ELF-1 (cell line): Measurements from ENCODE around the gene DENND6B.

ENCODE experiments used
- DNase-seq: peaks from one replicate; pipeline ENCODE4 v3.0.0-alpha.2; 2016; ENCODE audit warnings: low read depth, low spot score

DENND6B gene

DNA sequence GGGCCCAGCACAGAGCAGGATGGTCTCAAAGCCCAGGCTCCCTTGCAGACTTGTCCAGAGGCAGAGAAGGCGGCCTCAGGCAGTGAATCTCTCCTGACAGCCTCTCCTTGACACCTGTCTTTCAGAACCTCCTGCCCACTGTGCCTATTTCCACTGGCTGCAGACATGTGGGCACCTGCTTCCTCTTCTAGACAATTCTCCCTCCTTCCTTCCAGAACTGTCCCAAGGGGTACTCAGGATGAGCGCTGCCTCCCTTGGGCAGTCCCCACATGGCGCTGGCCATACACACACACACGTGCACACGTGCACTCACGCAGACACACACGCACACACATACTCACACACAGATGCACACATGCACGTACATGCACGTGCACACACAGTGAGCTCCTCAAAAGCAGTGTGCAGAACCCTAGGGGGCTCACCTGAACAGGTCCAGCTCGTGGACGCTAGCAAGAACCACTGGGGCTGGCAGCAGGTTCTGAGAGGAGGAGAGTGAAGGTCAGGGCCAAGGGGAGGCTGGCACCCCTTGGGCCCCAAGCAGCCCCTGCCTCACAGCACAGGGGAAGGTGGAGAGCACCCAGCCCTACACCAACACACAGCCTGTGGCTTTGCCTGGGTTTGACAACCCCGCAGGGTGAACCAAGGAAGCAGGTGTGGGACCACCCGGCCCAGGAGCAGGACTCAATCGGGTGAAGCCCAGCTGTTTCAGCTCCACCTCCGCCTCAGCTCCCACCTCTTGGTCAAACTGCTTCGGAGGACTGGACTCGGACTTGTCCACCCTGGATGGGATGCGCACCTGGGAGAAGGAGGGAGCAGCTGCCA, 11.3 kb downstream of the DENND6B start:
- no peak for DNase-seq

DNA sequence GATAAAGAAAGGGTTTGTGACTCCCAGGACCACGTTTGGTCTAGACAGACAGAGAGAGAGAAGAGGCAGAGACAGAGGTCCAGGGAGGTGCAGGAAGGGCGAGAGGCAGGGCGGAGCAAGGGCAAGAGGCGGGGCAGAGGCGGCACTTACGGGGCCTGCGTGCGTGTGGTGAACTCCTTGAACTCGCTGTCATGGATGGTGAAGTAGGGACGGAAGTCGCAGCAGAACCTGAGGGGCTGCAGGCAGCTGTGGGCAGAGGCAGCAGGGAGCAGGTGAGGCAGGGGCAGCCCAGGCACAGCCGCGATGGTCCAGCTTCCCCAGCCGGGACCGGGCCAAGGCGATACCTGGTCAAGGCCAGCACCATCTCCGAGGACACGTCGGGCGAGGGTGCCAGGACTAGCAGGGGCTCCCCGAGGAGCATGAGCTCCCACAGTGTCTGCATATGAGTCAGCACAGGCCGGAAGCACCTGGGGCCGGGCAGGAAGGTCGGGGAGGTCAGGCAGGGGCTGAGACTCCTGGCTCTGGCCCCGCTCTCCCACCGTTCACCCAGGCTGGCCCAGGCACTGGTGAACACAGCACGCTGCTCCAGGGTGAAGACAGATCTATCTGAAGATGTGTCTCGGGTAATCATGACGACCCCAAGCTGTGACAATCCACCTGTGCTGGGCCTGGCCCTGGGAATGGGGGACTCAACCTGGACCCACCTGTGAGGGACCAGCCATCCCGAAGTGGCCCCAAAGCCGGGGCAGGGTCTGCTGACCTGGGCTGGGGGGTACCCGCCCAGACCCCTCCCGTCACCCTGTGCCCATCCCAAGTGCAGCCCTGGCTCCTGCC, 12.1 kb downstream of the DENND6B start:
- DNase-seq: peak; percentile 73

DNA sequence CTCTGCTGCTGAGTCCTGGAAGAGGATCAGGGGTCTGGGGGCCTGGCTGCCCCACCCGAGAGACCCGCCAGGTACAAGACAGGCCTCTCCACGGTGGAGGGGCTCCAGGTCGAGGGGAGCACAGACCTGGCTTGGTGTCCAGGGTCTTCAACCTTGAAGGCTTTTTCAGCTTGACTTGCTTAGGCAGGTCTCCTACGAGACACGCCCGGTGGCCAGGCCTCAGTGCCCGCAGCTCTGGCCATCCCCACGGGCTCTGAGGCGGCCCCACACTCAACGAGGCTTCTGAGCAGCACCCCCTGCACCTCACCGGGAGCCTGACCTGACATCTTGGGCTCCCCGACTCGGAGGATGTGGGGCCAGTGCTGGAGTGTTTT, 12.7 kb downstream of the DENND6B start:
- DNase-seq: no peak

DNA sequence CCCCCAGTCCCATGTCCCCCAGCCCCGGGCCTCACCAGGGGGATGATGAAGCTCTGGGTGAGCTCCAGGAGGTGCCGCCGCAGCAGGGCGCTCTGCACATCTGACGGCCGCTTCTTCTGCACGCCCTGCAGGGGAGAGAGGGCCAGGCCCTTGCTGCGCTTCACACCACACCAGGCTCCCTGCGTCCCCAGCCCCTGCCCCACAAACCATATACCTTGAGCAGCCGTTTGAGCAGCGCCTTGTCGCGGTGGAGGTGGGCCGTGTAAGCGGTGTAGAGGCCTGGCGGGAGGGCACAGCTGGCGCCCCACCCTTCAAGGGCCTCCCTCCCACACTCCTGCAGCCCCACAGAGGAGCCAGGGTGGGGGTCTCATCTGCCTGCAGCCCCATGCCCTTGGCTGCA, 13.2 kb downstream of the DENND6B start:
- no peak for DNase-seq

DNA sequence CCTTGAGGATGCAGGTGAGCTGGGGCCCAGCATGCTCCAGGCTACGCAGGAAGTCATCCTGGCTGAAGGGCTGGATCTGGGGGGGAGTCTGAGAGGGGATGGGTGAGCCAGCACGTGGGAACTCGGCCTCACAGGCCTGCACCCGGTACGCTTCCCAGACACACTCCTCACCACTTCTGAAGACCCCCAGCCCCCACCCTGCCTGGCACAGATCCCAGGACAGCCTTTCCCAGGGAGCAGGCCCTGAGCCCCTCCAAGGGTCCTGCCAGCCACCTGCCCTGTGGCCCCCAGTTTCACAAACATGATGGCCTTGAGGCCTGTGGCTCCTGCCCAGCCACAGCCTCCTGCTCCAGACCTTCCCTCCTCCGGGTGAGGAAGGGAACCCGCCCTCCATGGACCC, 13.8 kb downstream of the DENND6B start:
- DNase-seq: no peak

DNA sequence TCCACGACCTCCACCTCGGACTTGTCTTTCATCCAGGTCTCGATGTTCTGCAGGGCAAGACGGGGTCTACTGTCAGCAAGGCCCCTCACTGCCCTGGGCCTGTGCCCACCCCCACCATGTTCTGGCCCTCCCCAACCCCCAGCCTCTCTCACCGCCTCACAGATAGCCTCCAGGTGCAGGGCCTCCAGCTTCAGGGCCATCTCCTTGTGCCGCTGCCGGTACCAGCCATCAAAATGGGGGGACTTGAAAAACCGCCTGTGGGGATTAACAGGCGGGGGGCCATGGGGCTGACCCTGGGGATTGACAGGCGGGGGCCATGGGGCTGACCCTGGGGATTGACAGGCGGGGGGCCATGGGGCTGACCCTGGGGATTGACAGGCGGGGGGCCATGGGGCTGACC, 14.4 kb downstream of the DENND6B start:
- no peak for DNase-seq

DNA sequence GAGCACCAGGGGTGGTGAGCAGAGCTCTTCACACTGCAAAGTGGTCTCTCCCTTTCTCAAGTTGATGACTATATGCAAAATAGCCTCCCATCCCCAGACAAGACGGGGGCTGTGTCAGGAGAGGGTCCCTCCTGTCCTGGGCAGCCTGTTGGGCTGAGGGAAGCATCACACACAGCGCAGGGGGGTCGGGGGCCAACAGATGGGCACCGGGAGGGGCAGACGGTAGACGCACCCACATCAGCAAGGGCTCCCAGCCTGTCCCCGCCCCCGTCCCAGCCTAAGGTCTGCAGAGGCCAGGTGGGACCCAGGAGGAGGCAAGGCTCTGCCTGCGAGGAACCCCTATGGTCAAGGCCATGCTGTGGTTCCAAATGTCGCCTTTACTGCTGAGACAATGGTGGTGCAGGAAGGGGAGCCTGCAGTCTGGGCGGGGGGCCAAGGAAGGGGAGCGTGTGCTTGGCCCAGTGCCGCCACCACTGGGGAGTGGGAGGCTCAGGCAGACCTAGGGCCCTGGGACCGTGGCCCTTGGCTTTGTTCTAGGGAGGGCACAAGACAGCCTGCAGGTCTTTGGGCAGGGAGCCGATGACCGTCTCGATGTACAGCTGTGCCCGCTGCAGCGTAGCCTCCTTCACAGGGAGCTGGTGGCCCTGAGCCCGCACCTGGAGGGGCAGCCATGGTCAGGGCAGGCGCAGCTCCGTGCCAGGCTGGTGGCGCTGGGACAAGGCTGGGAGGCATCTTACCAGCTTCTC, 15.0 kb downstream of the DENND6B start:
- DNase-seq: no peak

DNA sequence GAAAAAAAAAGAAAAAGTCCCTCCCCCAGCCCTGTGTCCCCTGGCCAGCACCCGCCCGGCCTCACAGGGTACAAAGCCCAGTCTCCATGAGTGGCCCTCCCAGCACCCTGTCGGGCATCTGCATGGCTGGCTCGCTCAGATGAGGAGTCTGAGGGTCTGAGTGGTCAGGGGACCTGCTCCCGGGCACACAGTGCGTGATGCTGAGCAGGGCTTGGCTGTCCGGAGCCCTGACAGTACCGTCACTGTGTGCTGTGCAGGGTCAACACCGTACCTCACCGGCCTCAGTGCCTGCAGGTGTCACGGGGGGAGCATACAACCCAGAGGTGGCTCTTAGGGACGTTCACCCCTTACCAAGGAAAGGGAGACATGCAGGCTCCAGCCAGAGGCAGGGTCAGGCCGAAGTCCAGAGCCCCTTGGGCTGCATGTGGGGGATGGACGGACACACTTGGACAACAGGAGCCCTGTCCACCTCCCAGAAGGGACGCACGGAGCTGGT, 15.8 kb downstream of the DENND6B start:
- no peak for DNase-seq

DNA sequence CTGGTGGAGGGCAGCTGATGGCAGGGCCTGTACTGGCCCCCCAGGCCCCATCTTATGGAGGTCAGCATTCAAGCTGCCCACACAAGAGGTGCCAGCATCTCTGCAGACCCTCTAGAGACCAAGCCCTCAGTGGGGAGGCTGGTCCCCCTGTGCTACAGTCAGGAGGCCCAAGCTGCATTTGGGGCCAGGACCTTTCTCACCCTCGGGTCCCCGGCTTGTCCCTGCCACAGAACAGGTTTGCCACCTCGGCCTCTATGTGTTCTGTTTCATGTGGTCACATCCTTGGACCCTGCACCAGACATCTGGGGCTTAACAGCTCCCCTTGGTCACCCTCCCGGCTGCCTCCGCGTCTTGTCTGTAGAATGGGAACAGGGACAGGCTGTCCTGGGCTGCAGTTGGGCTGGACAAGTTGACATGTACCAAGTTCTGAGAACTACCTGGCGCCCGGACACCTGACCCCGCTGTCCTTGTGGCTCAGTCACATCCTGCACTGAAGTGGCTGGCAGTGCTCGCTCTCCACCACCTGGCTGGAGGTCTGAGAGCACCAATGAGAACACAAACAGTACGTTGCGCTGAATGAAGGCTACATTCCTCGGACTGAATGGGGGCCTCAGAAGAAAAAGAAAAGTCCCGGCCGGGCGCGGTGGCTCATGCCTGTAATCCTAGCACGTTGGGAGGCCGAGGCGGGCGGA, 16.6 kb downstream of the DENND6B start:
- peak; percentile 69 for DNase-seq

DNA sequence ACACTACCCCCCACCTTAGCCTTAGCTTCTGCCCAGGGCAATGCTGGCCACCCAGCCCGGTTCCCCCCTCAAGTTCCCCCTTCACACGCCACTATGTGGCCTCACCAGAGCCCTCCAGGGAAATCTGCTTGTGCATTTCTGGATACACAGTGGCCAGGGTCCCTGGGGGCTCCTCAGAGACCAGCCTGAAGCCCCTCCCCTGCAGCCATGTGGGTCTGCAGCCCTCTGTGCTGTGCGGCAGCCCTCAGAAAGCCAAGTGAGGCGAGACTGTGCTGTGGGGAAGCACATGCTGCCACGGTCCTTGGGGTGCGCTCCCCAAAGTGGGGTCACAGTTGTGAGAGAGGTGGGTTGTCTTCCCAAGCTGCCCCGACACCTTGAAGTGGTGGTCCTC, 17.2 kb downstream of the DENND6B start:
- no peak for DNase-seq

DNA sequence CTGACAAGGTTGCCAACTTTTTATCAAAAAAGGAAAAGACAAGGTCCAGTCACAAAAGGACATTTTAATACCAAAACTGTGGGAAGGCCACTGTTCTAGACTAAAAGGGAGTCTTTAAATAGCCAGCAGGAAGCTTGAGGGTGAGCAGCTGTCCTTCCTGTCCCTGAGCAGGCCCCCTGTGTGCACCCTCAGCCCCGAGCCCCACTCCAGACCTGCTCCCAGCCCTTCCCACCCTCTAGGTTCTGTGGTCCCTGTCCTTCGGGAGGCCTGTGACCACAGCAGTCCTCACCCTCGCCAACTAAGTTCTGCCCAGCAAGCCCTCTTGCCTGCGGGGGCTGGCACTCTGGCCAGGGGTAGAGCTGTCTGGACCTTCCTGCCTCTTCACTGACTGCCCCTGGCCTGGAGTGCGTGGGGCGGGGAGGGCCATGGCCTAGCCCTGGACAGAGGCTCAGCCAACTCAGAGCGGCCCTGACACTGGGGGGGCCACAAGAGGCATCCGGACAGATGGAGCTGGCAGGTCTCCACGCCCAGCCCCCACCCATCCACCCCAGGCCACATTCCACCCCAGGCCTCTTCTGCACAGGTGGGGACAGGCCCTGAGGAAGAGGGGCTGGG, 17.7 kb downstream of the DENND6B start:
- no peak for DNase-seq

DNA sequence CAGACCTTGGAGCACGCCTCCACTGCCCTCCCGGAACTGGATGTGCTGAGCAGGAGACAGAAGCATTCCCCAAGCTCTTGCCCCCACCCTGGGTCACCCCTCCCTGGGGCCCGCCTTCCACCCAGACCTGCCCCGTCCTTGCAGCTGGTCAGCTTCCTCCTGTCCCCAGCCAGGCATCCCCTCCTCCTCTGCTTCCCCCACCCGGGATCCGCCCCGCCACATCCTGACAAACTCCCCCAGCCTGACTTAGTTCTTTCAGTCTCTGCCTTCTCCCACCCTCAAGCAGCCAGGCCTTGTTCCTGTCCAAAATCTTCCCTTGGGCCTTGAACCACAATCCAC, 18.2 kb downstream of the DENND6B start:
- DNase-seq: peak; percentile 32

DNA sequence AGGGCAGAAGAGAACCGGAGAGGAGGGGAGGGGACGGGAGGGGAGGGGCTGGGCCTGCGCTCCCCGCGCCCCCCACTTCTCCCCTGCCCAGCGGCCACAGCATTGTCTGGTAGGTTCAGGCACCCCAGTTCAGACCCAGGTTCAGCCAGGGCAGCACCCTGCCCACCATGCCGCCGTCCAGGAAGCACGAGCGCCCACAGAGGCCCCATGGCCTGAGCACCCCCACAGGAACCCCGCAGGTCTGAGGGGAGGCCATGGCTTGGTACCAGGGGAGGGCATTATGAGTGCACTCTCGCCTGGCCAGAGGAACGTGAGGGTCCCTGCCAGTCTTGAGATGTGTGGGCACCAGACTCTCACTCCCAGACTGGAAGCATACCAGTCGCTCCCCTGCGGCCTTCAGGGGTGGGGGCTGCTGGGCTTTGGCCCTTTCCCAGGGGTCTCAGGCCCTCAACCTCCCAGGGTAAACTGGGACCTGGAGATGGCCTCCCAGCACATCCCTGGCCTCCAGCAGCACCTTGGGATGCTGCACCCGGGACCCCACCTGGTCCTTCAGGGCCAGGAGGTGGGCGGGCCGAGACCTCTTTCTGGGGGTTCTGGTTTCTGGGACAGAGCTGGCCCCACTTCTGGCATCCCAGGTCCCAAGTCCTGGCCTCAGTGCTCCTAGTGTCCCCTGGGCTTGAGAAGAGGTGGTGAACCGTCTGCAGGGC, 18.8 kb downstream of the DENND6B start:
- no peak for DNase-seq

DNA sequence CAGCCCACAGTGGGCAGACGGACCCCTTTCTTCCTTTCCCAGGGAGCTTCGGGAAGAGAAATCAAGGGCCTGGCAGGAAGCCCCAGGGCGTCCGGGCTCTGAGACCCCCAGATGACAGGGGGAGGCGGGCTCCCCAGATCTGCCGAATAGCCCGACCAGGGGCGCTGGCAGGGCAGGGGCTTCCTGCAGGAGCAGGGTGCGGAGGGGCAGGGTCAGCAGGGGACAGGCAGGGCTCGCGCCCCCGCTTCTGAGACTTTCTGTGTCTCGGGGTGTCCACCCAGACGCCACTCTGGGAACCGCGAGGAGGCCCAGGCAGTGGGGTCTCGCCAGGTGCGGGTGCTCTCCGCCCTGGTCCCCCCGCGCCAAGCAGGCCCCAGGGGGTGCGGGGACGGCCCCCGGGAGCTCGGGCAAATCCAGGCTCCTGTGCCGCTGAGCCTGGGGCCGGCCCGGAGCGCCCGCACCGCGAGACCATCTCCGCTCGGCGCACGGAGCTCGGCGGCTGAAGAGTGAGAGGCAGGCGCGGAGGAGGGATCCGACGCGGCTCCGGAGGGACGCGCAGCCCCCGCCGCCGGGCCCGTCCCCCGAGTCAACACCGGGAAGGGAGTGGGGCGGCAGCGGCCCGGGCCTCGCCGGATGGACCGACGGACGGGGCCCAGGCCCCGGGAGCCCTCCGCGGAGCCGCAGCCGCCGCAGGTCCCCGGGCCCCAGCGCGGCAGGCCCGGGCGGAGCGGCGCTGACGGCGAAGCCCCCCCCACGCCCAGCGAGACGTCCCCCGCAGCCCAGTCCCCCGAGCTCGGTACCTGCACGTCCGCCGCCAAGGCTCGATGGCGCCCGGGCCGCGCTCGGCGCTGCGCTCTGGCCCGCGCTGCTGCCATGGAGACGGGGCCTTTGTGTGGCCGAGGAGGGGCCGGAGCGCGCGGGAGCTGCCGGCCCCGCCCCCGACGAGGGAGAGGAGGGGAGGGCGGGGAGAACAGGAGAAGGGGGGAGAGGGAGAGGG, 19.8 kb downstream of the DENND6B start, which contains the start of gene PLXNB2:
Gene PLXNB2 (minus strand): TSS at position 894 of the 997 bp plus-strand sequence. CDS start 17,062 bp downstream, outside the sequence.
- peak; percentile 63 for DNase-seq

DNA sequence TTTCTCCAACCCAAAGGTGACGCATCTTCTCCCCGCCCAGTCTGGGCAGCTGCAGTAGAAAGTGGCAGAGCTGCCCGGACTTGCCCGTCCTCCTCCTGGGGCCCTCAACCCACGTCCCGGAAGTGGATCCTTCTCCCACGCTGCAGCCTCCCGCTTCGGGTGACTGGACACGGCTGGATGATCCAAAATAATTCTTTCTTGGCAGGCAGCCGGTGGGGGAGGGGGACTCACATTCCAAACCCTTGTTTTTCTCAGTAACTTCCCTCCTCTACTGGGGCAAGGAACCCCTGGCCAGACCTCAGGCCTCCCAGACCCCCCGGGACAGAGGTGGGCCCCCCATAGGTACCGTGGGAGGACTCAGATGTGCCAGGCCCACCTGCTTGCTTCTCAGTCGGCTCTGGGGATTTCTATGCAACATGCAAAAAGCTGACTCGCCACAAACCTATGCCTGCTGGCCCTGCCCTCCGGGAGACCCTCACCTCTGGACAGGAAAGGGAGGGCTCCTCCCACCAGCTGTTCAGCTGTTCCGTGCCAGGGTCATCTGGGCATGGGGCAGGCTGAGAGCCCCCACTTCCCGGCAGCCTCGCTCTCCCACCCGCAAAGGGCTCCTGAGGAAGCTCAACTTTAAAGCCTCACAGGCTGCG, 20.8 kb downstream of the DENND6B start:
- DNase-seq: peak; percentile 50

DNA sequence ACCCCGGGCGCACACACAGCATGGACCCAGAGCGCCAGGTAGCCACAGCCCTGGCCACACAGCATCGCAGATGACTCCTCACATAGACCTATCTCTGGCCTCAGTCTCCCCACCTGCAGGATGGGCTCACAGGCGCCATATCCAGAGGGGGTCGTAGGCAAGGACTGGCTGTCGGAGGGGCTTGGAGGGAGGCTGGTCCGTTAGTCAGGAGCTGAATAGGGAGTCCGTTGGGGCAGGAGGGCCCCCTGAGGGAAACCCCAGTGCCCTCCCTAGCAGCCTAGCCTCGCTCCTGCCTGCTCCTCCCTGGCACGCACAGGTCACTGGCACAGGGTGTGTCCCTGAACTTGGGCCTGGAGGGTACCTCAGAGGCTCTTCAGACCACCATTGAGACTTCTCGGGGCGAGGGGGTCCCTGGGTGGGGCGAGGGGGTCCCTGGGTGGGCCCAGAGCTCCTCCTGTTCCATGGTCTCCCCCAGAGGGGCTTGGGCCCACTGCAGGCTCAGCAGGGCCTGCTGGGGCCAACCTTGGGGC, 21.4 kb downstream of the DENND6B start:
- DNase-seq: no peak

DNA sequence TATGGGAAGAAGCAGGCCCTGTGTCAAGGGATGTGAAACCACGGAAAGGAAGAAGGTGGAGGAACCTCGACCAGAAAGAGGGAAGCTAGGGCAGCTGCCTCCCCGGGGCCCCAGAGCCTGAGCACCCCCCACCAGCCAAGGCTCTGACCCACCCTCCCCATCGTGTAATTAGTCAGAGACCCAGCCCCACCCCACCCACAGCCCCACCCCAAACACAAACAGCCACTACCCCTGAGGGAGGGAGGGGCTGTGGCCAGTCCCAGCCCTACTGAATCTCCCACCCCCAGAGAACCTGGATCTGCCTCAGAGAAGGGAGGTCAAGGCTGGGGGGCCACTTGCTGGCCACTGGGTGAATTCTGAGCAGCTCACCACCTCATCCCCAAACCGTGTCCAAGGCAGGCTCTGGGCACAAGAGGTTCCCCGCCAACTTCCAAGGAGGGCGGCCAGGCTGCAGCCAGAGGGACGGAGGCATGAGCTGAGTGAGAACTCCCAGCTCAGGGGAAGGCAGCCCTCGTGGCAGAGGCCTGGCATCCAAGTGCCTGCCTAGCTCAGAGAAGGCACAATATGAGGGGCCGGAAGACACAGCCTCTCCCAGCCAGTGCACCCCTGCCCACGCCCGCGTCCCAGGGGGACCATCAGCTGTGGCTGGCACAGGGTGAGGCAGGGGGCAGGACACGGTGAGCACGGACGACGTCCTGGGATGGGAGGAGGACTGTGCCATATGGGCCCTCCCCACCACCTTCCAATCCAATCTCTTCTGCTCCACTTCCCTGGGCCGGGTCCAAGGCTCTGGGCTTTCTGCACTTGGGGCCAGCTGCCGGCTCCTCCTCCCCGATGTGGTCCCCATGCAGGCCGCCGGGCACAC, 22.1 kb downstream of the DENND6B start:
- DNase-seq: no peak
